Cardiac fibroblast (primary cell): Measurements from ENCODE around the gene RFT1.

ENCODE experiments used
- DNase-seq, 2 donors: peaks; one replicate each; pipeline versions ENCODE4 v3.0.0 to v3.0.0-alpha.2; 2010; ENCODE audit warnings: low read depth in 2 of 2
- H3K4me3 ChIP-seq, 2 donors: replicated peaks in 1 of 2; 1 replicate in 1 of 2; 2 replicates in 1 of 2; pipeline ENCODE4 v1.5.1; 2011; ENCODE audit warnings: low read depth in 2 of 2, low read length in 2 of 2, mild to moderate bottlenecking in 2 of 2, moderate library complexity in 1 of 2
- TF ChIP-seq, protein P1 (sequence below): IDR thresholded peaks from one replicate; pipeline ENCODE4 v1.5.1; 2011; ENCODE audit warnings: low read depth, mild to moderate bottlenecking, low read length, inconsistent platforms

RFT1 gene

DNA sequence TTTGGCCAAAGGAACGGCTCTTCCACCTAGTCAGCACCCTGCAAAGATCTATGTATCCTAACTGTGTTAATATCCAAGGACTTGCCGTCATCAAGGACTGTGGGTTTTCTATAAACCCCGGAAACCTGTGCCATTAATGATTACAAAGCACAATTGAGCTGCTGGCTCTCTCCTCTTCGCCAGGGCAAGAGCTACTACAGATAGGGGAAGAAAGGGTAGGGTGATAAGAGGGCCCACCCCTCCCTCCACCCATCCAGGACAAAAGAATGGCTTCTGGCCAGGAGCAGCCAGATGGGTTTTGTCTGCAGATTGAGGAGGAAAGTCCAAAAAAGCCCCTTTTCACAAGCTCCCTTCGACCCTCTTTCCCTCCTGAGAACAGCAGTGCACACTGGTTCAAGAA, 9.9 kb downstream of the RFT1 start:
- no peak overlapping the region for H3K4me3 ChIP-seq
- TF ChIP-seq, protein P1, sequence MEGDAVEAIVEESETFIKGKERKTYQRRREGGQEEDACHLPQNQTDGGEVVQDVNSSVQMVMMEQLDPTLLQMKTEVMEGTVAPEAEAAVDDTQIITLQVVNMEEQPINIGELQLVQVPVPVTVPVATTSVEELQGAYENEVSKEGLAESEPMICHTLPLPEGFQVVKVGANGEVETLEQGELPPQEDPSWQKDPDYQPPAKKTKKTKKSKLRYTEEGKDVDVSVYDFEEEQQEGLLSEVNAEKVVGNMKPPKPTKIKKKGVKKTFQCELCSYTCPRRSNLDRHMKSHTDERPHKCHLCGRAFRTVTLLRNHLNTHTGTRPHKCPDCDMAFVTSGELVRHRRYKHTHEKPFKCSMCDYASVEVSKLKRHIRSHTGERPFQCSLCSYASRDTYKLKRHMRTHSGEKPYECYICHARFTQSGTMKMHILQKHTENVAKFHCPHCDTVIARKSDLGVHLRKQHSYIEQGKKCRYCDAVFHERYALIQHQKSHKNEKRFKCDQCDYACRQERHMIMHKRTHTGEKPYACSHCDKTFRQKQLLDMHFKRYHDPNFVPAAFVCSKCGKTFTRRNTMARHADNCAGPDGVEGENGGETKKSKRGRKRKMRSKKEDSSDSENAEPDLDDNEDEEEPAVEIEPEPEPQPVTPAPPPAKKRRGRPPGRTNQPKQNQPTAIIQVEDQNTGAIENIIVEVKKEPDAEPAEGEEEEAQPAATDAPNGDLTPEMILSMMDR = no peak
- DNase-seq = no peak

DNA sequence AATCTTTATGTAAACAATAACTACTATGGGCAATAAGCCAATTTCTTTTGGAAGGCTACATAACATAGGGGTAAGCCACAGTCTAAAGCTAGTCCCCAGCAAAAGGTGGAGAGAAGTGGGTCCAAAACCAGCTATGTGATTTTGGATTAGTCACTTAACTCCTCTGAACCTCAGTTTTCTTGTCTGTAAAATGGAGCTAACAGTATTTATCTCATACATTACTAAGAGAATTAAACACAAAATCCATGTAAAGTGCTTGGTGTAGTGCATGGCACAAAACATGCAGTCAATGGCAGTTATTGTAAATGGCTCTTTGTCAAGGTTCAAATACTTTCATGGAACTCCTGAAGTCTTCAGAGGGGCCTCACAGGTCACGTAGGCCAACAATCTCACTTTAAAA, 13.3 kb downstream of the RFT1 start:
- TF ChIP-seq, protein P1 = no peak
- no peak for DNase-seq
- no peak overlapping the region for H3K4me3 ChIP-seq

DNA sequence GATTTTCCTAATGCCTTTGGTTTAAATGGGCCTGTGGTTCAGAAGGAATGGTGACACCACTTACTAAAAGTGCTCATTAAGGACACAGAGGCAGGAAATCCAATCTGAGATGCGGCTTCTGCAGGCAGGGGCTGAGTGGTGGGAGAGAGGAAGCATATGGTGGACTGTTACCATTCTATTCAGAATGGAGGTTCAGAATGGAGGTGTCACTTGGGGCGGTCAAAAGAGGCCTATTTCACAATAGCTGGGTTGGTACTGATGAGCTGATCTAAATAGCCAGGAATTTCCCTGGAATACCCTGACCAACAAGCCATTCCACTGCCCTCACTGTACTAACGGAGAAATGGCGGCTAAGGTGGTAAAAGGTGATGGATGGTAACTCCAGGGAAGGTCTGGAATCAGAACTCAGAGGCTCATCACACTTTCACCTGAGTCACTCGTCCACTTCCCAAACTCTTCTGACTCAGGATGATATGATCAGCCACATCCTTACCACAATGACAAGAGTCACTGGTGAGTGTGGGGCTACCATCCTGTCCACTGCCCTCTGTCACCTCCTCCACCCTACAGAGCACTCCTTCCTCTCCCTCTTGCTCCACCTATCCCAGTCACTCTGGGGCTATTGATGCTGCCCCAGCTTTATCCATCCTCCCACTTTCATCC, 15.7 kb downstream of the RFT1 start:
- peak in 1 of 2 donors; percentile 36 for DNase-seq
- TF ChIP-seq, protein P1 = no peak
- H3K4me3 ChIP-seq = no peak overlapping the region

DNA sequence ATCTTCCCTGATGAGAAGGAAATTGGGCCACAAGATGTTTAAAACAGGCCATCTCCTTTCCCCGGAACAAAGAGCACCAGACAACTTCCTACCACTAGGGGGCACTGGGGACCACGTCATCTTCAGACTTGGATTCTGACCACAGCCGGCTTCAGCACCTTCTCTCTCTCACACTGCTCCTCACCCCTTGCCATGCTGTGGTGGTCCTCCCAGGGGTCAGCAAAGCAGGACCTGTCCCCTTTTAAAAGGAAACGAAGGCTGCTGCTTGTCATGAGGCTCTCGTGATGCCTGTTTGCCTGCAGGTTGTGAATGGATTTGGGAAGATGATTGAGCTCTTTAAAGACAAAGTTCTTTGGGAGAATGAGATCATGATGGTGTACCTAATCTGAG, 16.2 kb downstream of the RFT1 start:
- TF ChIP-seq, protein P1 = peak; percentile 89
- H3K4me3 ChIP-seq = no peak overlapping the region
- peak; percentile 83 to 85 for DNase-seq

DNA sequence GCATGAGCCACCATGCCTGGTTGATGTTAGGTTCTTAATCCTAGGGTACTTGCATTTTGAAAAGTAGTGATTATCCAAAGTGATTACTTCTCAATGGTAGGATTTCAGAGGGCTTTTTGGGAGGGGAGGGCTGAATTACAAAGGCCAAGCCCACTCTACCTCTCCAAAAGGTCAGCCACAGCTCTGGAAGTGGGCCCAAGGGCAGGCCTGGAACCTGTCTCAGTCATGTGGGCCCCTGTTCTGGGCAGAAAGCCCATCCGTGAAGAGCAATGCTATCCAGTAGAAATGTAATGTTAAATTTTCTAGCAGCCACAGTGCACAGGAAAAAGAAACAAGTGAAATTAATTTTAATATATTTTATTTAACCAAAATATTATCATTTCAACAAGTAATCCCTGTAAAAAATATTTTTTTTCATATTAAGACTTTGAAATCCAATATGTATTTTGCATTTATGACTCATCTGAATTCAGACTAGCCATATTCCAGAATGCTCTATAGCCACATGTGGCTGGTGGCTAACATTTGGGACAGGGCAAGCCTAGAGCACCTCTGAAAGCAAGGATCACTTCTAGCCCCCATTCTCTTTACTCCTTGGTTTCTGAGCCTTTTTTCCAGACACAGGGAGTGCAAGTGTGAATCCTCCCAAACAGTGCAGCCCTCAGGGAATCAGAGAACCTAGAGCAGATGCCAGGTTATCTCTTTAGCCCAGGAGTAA, 16.8 kb downstream of the RFT1 start:
- no peak overlapping the region for H3K4me3 ChIP-seq
- TF ChIP-seq, protein P1 = no peak
- DNase-seq = peak in 1 of 2 donors; percentile 39

DNA sequence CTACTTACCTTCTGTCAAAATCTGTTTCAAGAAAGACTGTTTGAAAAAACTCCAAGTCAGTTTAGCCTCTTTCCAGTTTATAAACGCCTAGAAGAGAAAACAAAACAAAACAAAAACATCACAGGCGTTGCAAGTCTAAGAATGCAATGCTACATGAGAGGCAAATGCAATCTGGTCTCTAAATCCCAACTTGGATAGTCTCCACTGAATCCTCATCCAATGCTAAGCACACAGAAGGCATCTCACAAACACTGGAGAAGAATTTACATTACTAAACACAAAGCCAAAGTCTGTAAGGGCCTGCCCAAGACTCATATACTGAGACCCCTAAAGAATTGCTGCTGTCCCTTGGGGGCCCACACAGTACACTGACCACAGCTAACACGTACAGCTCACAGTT, 18.4 kb downstream of the RFT1 start:
- DNase-seq = no peak
- no peak overlapping the region for H3K4me3 ChIP-seq
- TF ChIP-seq, protein P1 = no peak
